Effector memory CD8-positive, alpha-beta T cell (primary cell): Measurements from ENCODE around the gene LRTM2.

Source experiments
- ATAC-seq: fragments of 150-1000 bp; cut with Tn5 transposase; replicated peaks from 2 replicates; pipeline ENCODE4 v1.10.0; 2021; ENCODE audit warnings: mild to moderate bottlenecking, moderate library complexity
- DNase-seq, 3 experiments: peaks; one replicate each; pipeline ENCODE4 v3.0.0; 2021
- H3K27ac Mint-ChIP-seq, 2 donors: one replicate each; pipeline ENCODE4 v1.8.0; 2022; ENCODE audit warnings: mild to moderate bottlenecking in 2 of 2, mixed read lengths in 2 of 2, moderate library complexity in 2 of 2
- H3K27me3 Mint-ChIP-seq, 2 donors: one replicate each; pipeline ENCODE4 v1.8.0; 2022; ENCODE audit warnings: mixed read lengths in 2 of 2
- H3K36me3 Mint-ChIP-seq: one replicate; pipeline ENCODE4 v1.8.0; 2022; ENCODE audit warnings: mild to moderate bottlenecking, moderate library complexity, mixed read lengths; ENCODE audit not compliant: insufficient read depth
- H3K4me1 Mint-ChIP-seq, 2 donors: one replicate each; pipeline ENCODE4 v1.8.0; 2022; ENCODE audit warnings: low read depth in 2 of 2, mixed read lengths in 2 of 2
- H3K4me3 Mint-ChIP-seq, 2 donors: one replicate each; pipeline ENCODE4 v1.8.0; 2022; ENCODE audit warnings: mild to moderate bottlenecking in 2 of 2, mixed read lengths in 2 of 2, moderate library complexity in 2 of 2
- H3K9me3 Mint-ChIP-seq, 2 donors: one replicate each; pipeline ENCODE4 v1.8.0; 2022; ENCODE audit warnings: mixed read lengths in 2 of 2

The LRTM2 gene

GRCh38 chr12:1832801-1833595 lies 12.6 kb downstream of the LRTM2 start:
- Mint-ChIP-seq H3K27me3 (peaks cover 50 to 66% of the 10 kb centered on the region in 2 donors), H3K4me1 (peaks cover 0 to 8% of the 10 kb centered on the region in 2 donors), H3K4me3 (no peak overlapping the region), H3K36me3 (peaks cover 3% of the 10 kb centered on the region), H3K9me3 (no peaks in the 10 kb centered on the region), H3K27ac (no peak overlapping the region)
- ATAC-seq: no peak
- DNase-seq: no peak

DNA sequence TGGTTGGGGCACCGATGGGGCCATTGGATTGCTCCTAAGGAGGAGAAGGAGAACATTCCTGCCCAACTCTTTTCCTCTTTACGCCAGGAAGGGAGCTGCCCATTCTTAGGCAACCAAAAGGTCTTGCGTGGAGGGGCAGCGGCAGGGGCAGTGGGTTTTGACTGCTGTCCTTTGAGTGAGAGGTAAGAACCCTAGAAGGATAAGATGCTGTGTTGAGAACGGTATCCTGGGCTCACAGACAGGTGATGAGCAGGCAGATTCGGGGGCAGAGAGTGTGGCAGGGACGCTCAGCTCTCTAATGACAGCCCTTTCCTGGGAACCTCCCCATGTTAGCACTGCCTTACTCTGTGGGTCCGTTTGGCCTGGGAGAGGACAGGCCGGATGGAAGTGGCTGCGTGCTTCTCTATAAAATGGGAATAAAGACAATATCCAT lies 13.2 kb downstream of the LRTM2 start:
- H3K4me1 Mint-ChIP-seq: peaks cover 0 to 8% of the 10 kb centered on the region in 2 donors
- no peak overlapping the region for H3K27ac Mint-ChIP-seq
- peaks cover 3% of the 10 kb centered on the region for H3K36me3 Mint-ChIP-seq
- H3K27me3 Mint-ChIP-seq: peaks cover 48 to 66% of the 10 kb centered on the region in 2 donors
- no peak overlapping the region for H3K4me3 Mint-ChIP-seq
- ATAC-seq: no peak
- no peak for DNase-seq
- H3K9me3 Mint-ChIP-seq: no peaks in the 10 kb centered on the region

GRCh38 chr12:1834186-1834925 lies 14.0 kb downstream of the LRTM2 start:
- Mint-ChIP-seq H3K36me3 (peaks cover 3% of the 10 kb centered on the region), H3K4me1 (peaks cover 0 to 10% of the 10 kb centered on the region in 2 donors), H3K4me3 (no peak overlapping the region), H3K27ac (no peak overlapping the region), H3K9me3 (no peaks in the 10 kb centered on the region), H3K27me3 (peaks cover 41 to 69% of the 10 kb centered on the region in 2 donors)
- ATAC-seq: no peak
- no peak for DNase-seq

GRCh38 chr12:1835211-1836131 lies 15.1 kb downstream of the LRTM2 start:
- Mint-ChIP-seq H3K4me1 (peaks cover 0 to 10% of the 10 kb centered on the region in 2 donors), H3K4me3 (no peak overlapping the region), H3K36me3 (peaks cover 3% of the 10 kb centered on the region), H3K27ac (no peak overlapping the region), H3K9me3 (no peaks in the 10 kb centered on the region), H3K27me3 (peaks cover 41 to 67% of the 10 kb centered on the region in 2 donors)
- ATAC-seq (no peak), DNase-seq (no peak)

GRCh38 chr12:1836241-1836803 lies 16.0 kb downstream of the LRTM2 start:
- DNase-seq: no peak
- Mint-ChIP-seq H3K4me3 (no peak overlapping the region), H3K9me3 (no peaks in the 10 kb centered on the region), H3K4me1 (peaks cover 0 to 4% of the 10 kb centered on the region in 2 donors), H3K27me3 (peaks cover 36 to 58% of the 10 kb centered on the region in 2 donors), H3K36me3 (peaks cover 3% of the 10 kb centered on the region), H3K27ac (no peak overlapping the region)
- no peak for ATAC-seq

DNA sequence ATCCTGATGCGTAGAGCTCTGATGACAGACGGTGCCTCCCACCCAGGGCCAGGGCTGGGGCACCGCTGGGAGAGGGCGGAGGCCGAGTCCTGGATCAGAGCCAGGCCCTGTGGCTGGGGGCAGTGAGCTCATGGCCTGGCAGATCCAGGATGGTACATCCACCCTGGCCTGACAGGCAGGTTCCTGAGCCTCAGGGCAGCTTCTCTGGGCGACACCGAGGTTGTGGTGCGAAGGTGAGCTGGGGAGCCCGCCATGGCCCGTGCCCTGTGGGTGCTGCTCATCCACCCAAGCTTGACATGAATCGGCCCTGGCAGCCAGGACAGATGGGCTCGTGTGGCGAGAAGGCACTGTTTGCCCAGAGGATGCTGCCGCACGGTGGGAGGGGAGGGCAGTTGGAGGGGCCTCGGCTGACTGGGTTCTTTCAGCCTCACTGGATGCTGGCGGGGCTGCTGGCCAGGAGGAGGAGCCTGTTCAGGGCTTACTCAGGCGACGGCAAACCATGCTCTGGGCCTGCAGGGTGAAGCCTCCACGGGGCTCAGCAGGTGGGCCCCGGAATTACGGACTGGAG lies 16.6 kb downstream of the LRTM2 start:
- no peak overlapping the region for H3K4me3 Mint-ChIP-seq
- no peak for ATAC-seq

DNA sequence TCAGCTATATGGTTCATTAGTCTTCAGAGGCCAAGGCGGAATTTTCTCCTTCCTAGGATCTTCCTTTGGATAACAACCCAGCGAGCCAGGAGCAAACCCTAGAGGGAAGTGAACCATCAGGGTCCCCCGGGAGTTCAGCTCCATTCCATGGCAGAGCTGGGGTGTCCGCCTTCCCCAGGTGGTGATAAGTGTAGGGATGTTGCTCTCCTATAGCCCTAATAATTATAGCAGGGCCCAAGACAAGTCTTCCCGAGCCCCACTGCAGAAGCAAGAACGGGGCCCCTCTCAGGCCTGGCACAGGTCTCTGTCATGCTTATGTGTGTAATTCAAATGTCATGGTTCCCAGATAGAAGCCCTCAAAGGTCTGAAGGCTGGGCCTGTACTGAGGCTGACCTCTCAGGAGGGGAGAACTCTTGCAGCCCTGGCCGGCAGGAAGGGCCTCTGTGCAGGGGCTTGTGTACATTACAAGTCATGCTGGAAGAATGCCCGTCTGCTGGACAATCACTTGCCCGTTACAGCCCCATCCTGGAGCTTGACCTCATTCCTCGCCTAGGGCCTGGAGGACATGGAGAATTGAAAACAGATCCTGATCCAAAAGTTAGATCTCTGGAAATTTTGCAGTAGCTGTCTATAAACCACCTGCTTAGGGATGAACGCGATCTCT lies 17.3 kb downstream of the LRTM2 start:
- no peaks in the 10 kb centered on the region for H3K9me3 Mint-ChIP-seq

More for the DNA sequence above, 16.6 kb downstream of the LRTM2 start:
- Mint-ChIP-seq H3K4me1 (peaks cover 0 to 3% of the 10 kb centered on the region in 2 donors), H3K36me3 (peaks cover 3% of the 10 kb centered on the region), H3K9me3 (no peaks in the 10 kb centered on the region), H3K27me3 (peaks cover 35 to 57% of the 10 kb centered on the region in 2 donors), H3K27ac (no peak overlapping the region)
- no peak for DNase-seq

DNA sequence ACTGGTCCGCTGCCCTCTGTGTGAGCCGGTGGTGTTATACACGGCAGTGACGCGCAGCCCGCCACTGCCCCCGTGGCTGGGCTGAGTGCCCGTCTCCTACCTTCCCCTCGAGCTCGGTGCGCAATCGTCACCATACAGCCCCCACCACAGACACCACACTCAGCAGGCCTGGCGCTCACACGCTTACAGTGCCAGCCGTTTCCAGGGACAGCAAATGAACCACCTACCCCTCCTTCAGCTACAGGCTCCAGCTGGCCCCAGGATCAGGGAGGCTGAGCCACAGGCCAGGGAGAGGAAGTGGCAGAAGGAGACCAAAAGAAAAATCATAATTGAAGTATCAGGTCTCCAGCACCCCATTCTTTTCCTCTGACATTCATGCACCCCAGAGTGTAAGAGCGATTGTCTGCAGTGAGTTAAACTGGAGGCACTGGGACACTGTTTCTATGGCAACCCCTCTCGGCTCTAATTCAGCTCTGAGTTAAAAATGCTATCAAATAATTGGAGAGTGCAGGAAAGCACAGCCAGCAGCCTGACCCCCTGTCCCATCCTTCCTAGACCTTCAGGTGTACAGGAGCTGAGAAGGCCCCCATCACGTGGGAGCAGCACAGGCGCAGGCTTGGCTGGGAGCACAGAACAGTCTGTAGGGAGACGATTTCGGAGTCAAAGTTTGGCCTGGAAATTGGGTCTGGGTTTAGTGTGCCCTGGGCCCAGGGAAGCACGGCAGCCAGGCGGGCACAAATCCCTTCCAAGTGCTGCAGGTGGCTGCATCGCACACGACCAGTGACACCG lies 18.0 kb downstream of the LRTM2 start:
- H3K9me3 Mint-ChIP-seq: no peaks in the 10 kb centered on the region
- H3K27me3 Mint-ChIP-seq: peaks cover 28 to 59% of the 10 kb centered on the region in 2 donors
- H3K4me1 Mint-ChIP-seq: peaks cover 0 to 3% of the 10 kb centered on the region in 2 donors
- H3K36me3 Mint-ChIP-seq: peaks cover 3% of the 10 kb centered on the region
- ATAC-seq: no peak
- H3K27ac Mint-ChIP-seq: no peak overlapping the region
- H3K4me3 Mint-ChIP-seq: no peak overlapping the region
- DNase-seq: no peak

More for the DNA sequence above, 17.3 kb downstream of the LRTM2 start:
- DNase-seq (no peak), ATAC-seq (no peak)
- Mint-ChIP-seq H3K4me1 (peaks cover 0 to 3% of the 10 kb centered on the region in 2 donors), H3K36me3 (peaks cover 3% of the 10 kb centered on the region), H3K4me3 (no peak overlapping the region), H3K27ac (no peak overlapping the region), H3K27me3 (peaks cover 35 to 59% of the 10 kb centered on the region in 2 donors)

GRCh38 chr12:1838994-1839365 lies 18.6 kb downstream of the LRTM2 start:
- H3K27ac Mint-ChIP-seq: no peak overlapping the region
- no peaks in the 10 kb centered on the region for H3K9me3 Mint-ChIP-seq
- peaks cover 0 to 5% of the 10 kb centered on the region in 2 donors for H3K4me1 Mint-ChIP-seq
- peaks cover 3% of the 10 kb centered on the region for H3K36me3 Mint-ChIP-seq
- ATAC-seq (no peak), DNase-seq (no peak)
- no peak overlapping the region for H3K4me3 Mint-ChIP-seq
- H3K27me3 Mint-ChIP-seq: peaks cover 27 to 59% of the 10 kb centered on the region in 2 donors

DNA sequence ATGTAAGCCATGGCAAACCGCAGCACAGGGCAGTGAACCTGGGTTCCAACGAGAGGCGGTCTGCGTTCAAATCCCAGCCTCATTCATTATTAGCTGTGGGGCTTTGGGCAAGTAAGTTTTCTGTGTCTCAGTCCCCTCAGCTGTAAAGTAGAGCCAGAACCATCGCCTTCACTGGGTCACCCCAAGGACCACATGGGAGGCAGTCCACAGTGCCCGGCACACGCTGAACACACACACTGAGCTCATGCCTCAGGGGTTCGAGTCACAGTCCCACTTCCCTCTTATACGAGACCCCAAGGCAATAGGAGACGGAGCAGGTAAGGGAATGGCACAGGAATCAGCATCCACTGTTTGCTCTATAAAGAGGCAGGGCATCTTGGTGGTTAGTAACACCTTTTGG lies 19.1 kb downstream of the LRTM2 start:
- Mint-ChIP-seq H3K27ac (no peak overlapping the region), H3K9me3 (no peaks in the 10 kb centered on the region)
- DNase-seq: no peak

DNA sequence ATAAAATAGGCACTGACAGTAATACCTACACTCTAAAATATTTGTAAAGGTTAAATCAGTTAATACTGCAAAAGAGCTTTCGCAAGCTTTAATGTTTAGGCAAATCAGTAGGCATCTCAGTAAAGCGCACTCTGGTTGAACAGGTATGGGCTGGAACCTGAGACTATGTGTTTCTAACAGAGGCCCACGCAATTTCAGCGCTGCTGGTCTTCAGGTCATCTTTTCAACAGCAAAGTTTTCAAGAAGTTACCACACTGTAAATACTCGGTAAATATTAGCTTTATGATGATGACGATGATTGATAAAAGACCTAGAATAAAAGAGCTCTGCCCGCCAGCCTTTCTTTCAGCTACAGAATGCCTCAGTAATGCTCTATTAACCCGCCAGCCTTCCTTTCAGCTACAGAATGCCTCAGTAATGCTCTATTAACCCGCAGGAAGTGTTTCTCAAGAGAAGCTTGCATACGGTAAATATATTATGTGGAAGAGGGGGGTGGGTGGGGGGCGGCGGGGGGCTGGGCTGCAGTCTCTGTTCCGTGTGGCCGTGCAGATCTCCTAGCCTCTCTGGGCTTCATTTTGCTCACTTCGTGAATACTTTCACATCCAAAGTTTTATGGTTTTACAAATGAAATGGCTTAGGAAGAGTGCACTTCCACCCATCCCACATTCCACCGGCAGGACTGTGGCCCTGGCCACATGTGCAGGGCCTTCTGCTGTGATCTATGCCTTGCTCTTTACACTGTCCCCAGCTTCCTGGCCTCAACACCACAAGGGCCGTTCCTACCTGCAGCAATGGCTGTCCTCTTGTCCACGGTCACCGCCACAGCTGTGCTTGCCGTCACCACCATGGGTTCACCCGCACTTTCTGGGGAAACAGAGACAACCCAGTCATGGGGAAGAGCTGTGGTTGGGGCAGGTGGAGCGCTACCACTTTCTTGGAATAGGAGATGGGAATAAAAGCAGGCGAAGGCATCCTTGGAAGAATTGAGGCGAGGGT lies 19.9 kb downstream of the LRTM2 start:
- peaks cover 23 to 60% of the 10 kb centered on the region in 2 donors for H3K27me3 Mint-ChIP-seq
- no peak overlapping the region for H3K27ac Mint-ChIP-seq
- H3K36me3 Mint-ChIP-seq: peaks cover 3% of the 10 kb centered on the region
- peaks cover 0 to 7% of the 10 kb centered on the region in 2 donors for H3K4me1 Mint-ChIP-seq
- no peak overlapping the region for H3K4me3 Mint-ChIP-seq
- no peaks in the 10 kb centered on the region for H3K9me3 Mint-ChIP-seq
- DNase-seq (no peak), ATAC-seq (no peak)

More for the DNA sequence above, 19.1 kb downstream of the LRTM2 start:
- H3K27me3 Mint-ChIP-seq: peaks cover 24 to 59% of the 10 kb centered on the region in 2 donors
- peaks cover 3% of the 10 kb centered on the region for H3K36me3 Mint-ChIP-seq
- H3K4me1 Mint-ChIP-seq: peaks cover 0 to 7% of the 10 kb centered on the region in 2 donors
- ATAC-seq: no peak
- H3K4me3 Mint-ChIP-seq: no peak overlapping the region
